K562 (cell line): ENCODE data around the gene PIP5K1B. TPM values are rescaled to one million over a fixed set of nuclear protein-coding genes. Genes with fewer than 3 reads are reported as not detected.

Source experiments
- ATAC-seq: fragments of 200-7000 bp; cut with Tn5 transposase; 3 replicates; pipeline ENCODE4 v1.9.1; 2020; ENCODE audit warnings: moderate library complexity
- BruUV-seq: library from RNA; stranded (reverse); fragments of 400-500 nt; replicated peaks from 2 replicates; lab custom pipeline; 2021; lab: Mats Ljungman, UMichigan
- CTCF ChIA-PET: fragments of 300-600 bp; formaldehyde crosslinking; extraction: SDS; loops from one replicate; lab custom pipeline; 2021; ENCODE audit warnings: low intra/inter-chr PET ratio; lab: Yijun Ruan, JAX
- POLR2A ChIA-PET: fragments of 300-600, 350-650 bp; sonication (Branson Sonifier 250); formaldehyde crosslinking; extraction: SDS; loops from one replicate; lab custom pipeline; 2021; ENCODE audit warnings: antibody characterized with exemption, inconsistent platforms; lab: Yijun Ruan, JAX
- DNase-seq, 4 experiments: peaks; one replicate each; pipeline versions ENCODE4 v3.0.0 to v3.0.0-alpha.2; 2011 to 2018; ENCODE audit warnings: low spot score in 3 of 4, mixed read lengths in 3 of 4; ENCODE audit errors: extremely low read depth in 1 of 4
- FAIRE-seq: peaks from 2 replicates; lab custom pipeline; 2011; peaks lifted over from hg19 to GRCh38; lab: Jason Lieb, UNC
- H2AFZ ChIP-seq: 2 replicates; pipeline ENCODE4 v1.6.0; 2011; ENCODE audit warnings: low read depth, low read length, control low read depth, inconsistent platforms
- H3K27ac ChIP-seq: fragments of 200-600 bp; 3 replicates; pipeline ENCODE4 v1.8.0; 2011; ENCODE audit warnings: low read depth, mild to moderate bottlenecking, control low read depth, inconsistent platforms, low read length, moderate library complexity, mixed read lengths; ENCODE audit errors: extremely low read depth
- H3K27me3 ChIP-seq, 2 experiments: fragments of 300-600 bp in 1 of 2; 2 replicates in 1 of 2; 3 replicates in 1 of 2; pipeline versions ENCODE4 v1.6.0 to v1.8.0; 2011; ENCODE audit warnings: inconsistent platforms in 2 of 2, low read length in 2 of 2, mild to moderate bottlenecking in 1 of 2, mixed read lengths in 1 of 2, moderate library complexity in 1 of 2; ENCODE audit not compliant: control insufficient read depth in 2 of 2, insufficient read depth in 2 of 2
- H3K36me3 ChIP-seq: fragments of 300-600 bp; 3 replicates; pipeline ENCODE4 v1.8.0; 2011; ENCODE audit warnings: mild to moderate bottlenecking, low read length, inconsistent platforms; ENCODE audit not compliant: control insufficient read depth, insufficient read depth
- H3K4me1 ChIP-seq, 2 experiments: fragments of 200-600 bp in 1 of 2; replicated peaks in 1 of 2; 2 replicates in 1 of 2; 3 replicates in 1 of 2; pipeline versions ENCODE4 v1.5.1 to v1.8.0; 2011; ENCODE audit warnings: inconsistent platforms in 2 of 2, low read length in 2 of 2, mild to moderate bottlenecking in 1 of 2, mixed read lengths in 1 of 2, moderate library complexity in 1 of 2; ENCODE audit not compliant: control insufficient read depth in 2 of 2, insufficient read depth in 2 of 2
- H3K4me2 ChIP-seq: 2 replicates; pipeline ENCODE4 v1.6.1; 2011; ENCODE audit warnings: low read length, control low read depth, inconsistent platforms, mixed read lengths; ENCODE audit not compliant: insufficient read depth
- H3K4me3 ChIP-seq: fragments of 200-600 bp; sonication (generic), shearing (Covaris generic); 2 replicates; pipeline ENCODE4 v1.5.1; 2016; ENCODE audit warnings: control low read depth, inconsistent platforms
- H3K79me2 ChIP-seq: fragments of 200-600 bp; 3 replicates; pipeline ENCODE4 v1.8.0; 2011; ENCODE audit warnings: low read length, inconsistent platforms; ENCODE audit not compliant: control insufficient read depth, insufficient read depth
- H3K9ac ChIP-seq, 2 experiments: 2 replicates each; pipeline versions ENCODE4 v1.6.0 to v1.6.1; 2011; ENCODE audit warnings: low read depth in 2 of 2, low read length in 2 of 2, control low read depth in 1 of 2, inconsistent platforms in 1 of 2, mild to moderate bottlenecking in 1 of 2, mixed read lengths in 1 of 2; ENCODE audit not compliant: insufficient read depth in 1 of 2
- H3K9me1 ChIP-seq: one replicate; pipeline ENCODE4 v1.6.0; 2011; ENCODE audit warnings: inconsistent platforms, mild to moderate bottlenecking, low read length, moderate library complexity; ENCODE audit not compliant: control insufficient read depth, insufficient read depth
- H3K9me3 ChIP-seq: replicated peaks from 2 replicates; pipeline ENCODE4 v1.5.1; 2011; ENCODE audit warnings: low read depth, low read length, inconsistent platforms; ENCODE audit not compliant: control insufficient read depth, insufficient read depth
- H4K20me1 ChIP-seq: replicated peaks from 2 replicates; pipeline ENCODE4 v1.6.1; 2011; ENCODE audit warnings: low read length, inconsistent platforms, mixed read lengths; ENCODE audit not compliant: control insufficient read depth, insufficient read depth
- HSF4 ChIP-seq: fragments of 250-450 bp; sonication (Bioruptor Pico); IDR thresholded peaks from 2 replicates; pipeline ENCODE4 v2.1.2; 2022; ENCODE audit warnings: mild to moderate bottlenecking, moderate library complexity, borderline replicate concordance
- NEUROD1 ChIP-seq: fragments of 150-350 bp; IDR thresholded peaks from 2 replicates; pipeline ENCODE4 v1.6.1; 2014; ENCODE audit warnings: borderline replicate concordance, low read length, low read depth; ENCODE audit not compliant: partially characterized antibody
- TAF15 ChIP-seq: fragments of 200-400 bp; formaldehyde crosslinking; IDR thresholded peaks from 2 replicates; pipeline ENCODE4 v1.6.1; 2017; ENCODE audit warnings: mild to moderate bottlenecking, low read depth, low read length, moderate library complexity
- ZBED1 ChIP-seq: IDR thresholded peaks from 2 replicates; pipeline ENCODE4 v1.6.1; 2014
- ZBTB43 ChIP-seq: sonication (generic); formaldehyde crosslinking; IDR thresholded peaks from 2 replicates; pipeline ENCODE4 v1.8.0; 2023; ENCODE audit warnings: mild to moderate bottlenecking, missing genetic modification reagents
- ZNF134 ChIP-seq: fragments of 250-450 bp; sonication (Bioruptor Pico); conservative IDR thresholded peaks from 2 replicates; pipeline ENCODE4 v1.4.0; 2020
- ZNF609 ChIP-seq: sonication (generic); formaldehyde crosslinking; IDR thresholded peaks from 2 replicates; pipeline ENCODE4 v1.8.1; 2023; ENCODE audit warnings: missing genetic modification reagents, mild to moderate bottlenecking, borderline replicate concordance
- ZNF740 ChIP-seq, 3 experiments: fragments of 200-800 bp in 1 of 3; sonication (Bioruptor generic) in 1 of 3; sonication (generic) in 1 of 3; formaldehyde crosslinking in 1 of 3; IDR thresholded peaks; 2 replicates each; pipeline versions ENCODE4 v1.6.1 to v1.8.0; 2016 to 2022; ENCODE audit warnings: mild to moderate bottlenecking in 2 of 3, missing compliant biosample characterization in 2 of 3, missing genetic modification characterization in 2 of 3, missing genetic modification reagents in 1 of 3
- in situ Hi-C: fragments of 300-500 bp; cut with MboI; formaldehyde crosslinking; loops from 4 replicates; pipeline ENCODE4 v1.15.0; 2018; ENCODE audit warnings: inconsistent platforms, mixed read lengths
- intact Hi-C: fragments of 100-400 bp; cut with micrococcal nuclease; formaldehyde crosslinking; loops from 2 replicates; pipeline ENCODE4 v1.14.2; 2022
- polyA plus RNA-seq, 8 experiments: library from polyadenylated mRNA; depleted of rRNA in 4 of 8; stranded (reverse) in 5 of 8; unstranded in 3 of 8; fragments of >200 nt; fragmentation: Nextera tagmentation in 2 of 8; fragmentation: Illumina TruSeq in 1 of 8; extraction: Ambion mirVana in 2 of 8; extraction: Trizol in 1 of 8; gene quantifications; 2 replicates each; pipeline versions ENCODE4 v1.2.1 to v1.2.3, GENCODE V29; 2011 to 2014; ENCODE audit warnings: inconsistent platforms in 1 of 8, missing spikeins in 1 of 8
- total RNA-seq, 7 experiments: library from RNA; depleted of rRNA in 6 of 7; stranded (reverse); fragments of >200 nt in 6 of 7; fragmentation: Illumina TruSeq in 2 of 7; extraction: Trizol in 2 of 7; gene quantifications; 2 replicates each; pipeline versions ENCODE4 v1.2.1 to v1.2.3, GENCODE V29; 2011 to 2021; ENCODE audit warnings: low replicate concordance in 1 of 7
- TF ChIP-seq, protein P1 (sequence below), 3 experiments: fragments of 200-800 bp in 1 of 3; fragments of 250-450 bp in 1 of 3; fragments of 450-650 bp in 1 of 3; sonication (Bioruptor Pico) in 1 of 3; sonication (Bioruptor generic) in 1 of 3; formaldehyde crosslinking in 1 of 3; IDR thresholded peaks; 2 replicates each; pipeline versions ENCODE4 v1.6.1 to v1.8.0; 2016 to 2022; ENCODE audit warnings: mild to moderate bottlenecking in 2 of 3, missing genetic modification characterization in 2 of 3, missing compliant biosample characterization in 1 of 3, moderate library complexity in 1 of 3

Gene PIP5K1B
- total and polyA plus RNA-seq, 9 of the 15 experiments (the other 6 are each of a cell fraction or from before 2014, with no cell fraction given): 3.1 to 12.9 (median 7.4) TPM

DNA sequence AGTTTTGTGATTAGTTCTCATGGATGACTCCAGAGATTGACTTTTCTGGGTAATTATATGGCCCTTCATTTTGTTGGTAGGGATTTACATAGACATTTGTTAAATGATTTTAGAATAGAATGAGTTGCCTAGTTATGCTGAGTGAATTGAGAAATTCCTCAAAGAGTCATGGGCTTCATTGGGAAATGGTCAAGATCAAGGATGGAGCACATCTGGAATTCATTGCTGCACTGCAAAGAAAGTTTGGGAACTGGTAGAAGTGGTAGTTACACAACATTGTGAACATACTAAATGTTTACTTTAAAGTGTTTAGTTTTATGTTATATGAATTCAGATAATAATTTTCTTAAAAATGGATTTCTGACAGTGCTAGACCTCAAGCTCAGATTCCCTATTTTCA lies 46.5 kb downstream of the PIP5K1B start:
- FAIRE-seq (no peak), ATAC-seq (no peak), DNase-seq (no peak)
- no peaks in the 10 kb centered on the region for H3K36me3 ChIP-seq
- CTCF ChIA-PET: no interaction called here
- POLR2A ChIA-PET: interaction anchor here (1.5 kb wide), 1 partner anchor 9 kb away, joined by 8 read pairs; no protein-coding TSS in a partner anchor
- no peak overlapping the region; the same call in 1 of the 2 replicates for H3K4me2 ChIP-seq
- peak overlapping the region in 1 of 2 experiments; percentile 40; a peak in 1 of 4 replicates for H3K9ac ChIP-seq
- H3K27me3 ChIP-seq: no peaks in the 10 kb centered on the region
- H3K4me1 ChIP-seq: peaks cover 2 to 49% of the 10 kb centered on the region in 2 experiments
- no peak overlapping the region for H3K4me3 ChIP-seq
- no peaks in the 10 kb centered on the region for H3K9me1 ChIP-seq
- H4K20me1 ChIP-seq: no peaks in the 10 kb centered on the region
- H2AFZ ChIP-seq: no peak overlapping the region
- intact Hi-C loops (loop anchor here (2.0 to 5.0 kb wide), 2 partner anchors 27 to 44 kb away; partner anchors contain the start of gene PIP5K1B), in situ Hi-C loops (no loop called here)
- peaks cover 64% of the 10 kb centered on the region for H3K79me2 ChIP-seq
- peak overlapping the region; percentile 65; the same call in 1 of the 3 replicates for H3K27ac ChIP-seq
- H3K9me3 ChIP-seq: no peaks in the 10 kb centered on the region
- no TSS peak for BruUV-seq
- TF ChIP-seq ZNF134 (CRISPR knock-in tag) (no peak), ZBTB43 (CRISPR knock-in tag) (no peak), HSF4 (CRISPR knock-in tag) (no peak), ZNF609 (CRISPR knock-in tag) (no peak), ZBED1 (no peak), TAF15 (no peak), NEUROD1 (no peak), ZNF740 (CRISPR knock-in tag; IDR thresholded peaks at IDR 0.05) (no peak), ZNF740 (tag; IDR thresholded peaks at IDR 0.05) (no peak)
- TF ChIP-seq, protein P1, sequence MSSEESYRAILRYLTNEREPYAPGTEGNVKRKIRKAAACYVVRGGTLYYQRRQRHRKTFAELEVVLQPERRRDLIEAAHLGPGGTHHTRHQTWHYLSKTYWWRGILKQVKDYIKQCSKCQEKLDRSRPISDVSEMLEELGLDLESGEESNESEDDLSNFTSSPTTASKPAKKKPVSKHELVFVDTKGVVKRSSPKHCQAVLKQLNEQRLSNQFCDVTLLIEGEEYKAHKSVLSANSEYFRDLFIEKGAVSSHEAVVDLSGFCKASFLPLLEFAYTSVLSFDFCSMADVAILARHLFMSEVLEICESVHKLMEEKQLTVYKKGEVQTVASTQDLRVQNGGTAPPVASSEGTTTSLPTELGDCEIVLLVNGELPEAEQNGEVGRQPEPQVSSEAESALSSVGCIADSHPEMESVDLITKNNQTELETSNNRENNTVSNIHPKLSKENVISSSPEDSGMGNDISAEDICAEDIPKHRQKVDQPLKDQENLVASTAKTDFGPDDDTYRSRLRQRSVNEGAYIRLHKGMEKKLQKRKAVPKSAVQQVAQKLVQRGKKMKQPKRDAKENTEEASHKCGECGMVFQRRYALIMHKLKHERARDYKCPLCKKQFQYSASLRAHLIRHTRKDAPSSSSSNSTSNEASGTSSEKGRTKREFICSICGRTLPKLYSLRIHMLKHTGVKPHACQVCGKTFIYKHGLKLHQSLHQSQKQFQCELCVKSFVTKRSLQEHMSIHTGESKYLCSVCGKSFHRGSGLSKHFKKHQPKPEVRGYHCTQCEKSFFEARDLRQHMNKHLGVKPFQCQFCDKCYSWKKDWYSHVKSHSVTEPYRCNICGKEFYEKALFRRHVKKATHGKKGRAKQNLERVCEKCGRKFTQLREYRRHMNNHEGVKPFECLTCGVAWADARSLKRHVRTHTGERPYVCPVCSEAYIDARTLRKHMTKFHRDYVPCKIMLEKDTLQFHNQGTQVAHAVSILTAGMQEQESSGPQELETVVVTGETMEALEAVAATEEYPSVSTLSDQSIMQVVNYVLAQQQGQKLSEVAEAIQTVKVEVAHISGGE (CRISPR knock-in tag; IDR thresholded peaks at IDR 0.05): no peak
